HG02981 (cell line): ENCODE data around the gene IPCEF1.

Experiments used
- ATAC-seq: cut with Tn5 transposase; IDR thresholded peaks from one replicate; pipeline ENCODE4 v1.9.1; 2021; ENCODE audit warnings: mild to moderate bottlenecking, moderate library complexity; ENCODE audit not compliant: unreplicated experiment

Gene IPCEF1

DNA sequence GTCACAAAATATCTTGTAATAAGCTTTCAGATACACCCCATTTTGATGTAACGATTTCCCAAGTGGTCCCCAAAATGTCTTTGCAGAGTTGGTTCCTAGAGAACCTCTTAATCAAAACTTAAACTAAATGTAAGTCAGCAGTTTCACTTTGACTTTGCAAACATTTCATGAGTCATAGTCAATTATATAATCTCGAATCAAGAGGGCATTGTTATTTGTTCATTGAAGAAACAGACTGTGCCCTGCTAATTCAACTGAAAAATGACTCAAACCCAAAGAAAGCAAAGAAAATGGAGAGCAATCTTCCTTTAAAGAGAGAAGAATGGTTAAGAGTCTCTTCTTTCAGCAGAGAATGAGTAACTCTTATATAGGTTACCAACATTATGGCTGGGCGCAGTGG, 58.3 kb downstream of the IPCEF1 start:
- ATAC-seq = peak; percentile 47

- ATAC-seq = no peak
Measured at GRCh38 chr6:154297721-154298120, 58.9 kb downstream of the IPCEF1 start.

DNA sequence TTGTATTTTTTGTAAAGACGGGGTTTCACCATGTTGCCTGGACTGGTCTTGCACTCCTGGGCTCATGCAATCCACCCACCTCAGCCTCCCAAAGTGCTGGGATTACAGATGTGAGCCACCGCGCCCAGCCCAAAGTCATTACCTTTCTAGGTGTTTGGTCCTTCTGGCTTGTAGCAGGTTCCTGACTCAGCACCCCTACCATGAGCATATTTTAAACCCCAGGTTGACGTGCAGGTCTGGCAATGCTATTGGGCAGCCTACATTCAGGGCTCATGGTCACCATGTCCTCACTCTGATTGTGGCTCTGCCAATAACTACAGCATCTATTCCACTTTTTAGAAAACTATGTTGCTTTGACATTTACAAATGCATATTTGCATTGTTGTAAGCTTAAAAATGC, 59.4 kb downstream of the IPCEF1 start:
- no peak for ATAC-seq

DNA sequence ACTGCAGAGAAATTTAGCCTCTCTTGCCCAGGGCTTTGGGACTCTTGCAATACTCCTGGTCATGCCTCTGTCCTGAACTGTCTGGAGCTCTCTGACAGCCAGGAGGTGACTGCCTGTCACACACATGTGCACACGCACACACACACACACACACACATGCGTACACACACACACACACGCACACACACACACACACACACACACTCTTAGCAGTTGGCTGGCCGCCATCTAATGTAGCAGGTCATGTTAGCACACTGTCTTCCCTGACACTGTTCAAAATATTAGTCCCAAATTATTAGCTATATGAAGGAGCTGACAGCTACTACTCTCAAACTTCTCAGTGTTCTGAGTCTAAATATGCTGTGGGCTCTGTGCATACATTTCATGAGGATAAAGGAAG, 60.9 kb downstream of the IPCEF1 start:
- ATAC-seq = no peak

DNA sequence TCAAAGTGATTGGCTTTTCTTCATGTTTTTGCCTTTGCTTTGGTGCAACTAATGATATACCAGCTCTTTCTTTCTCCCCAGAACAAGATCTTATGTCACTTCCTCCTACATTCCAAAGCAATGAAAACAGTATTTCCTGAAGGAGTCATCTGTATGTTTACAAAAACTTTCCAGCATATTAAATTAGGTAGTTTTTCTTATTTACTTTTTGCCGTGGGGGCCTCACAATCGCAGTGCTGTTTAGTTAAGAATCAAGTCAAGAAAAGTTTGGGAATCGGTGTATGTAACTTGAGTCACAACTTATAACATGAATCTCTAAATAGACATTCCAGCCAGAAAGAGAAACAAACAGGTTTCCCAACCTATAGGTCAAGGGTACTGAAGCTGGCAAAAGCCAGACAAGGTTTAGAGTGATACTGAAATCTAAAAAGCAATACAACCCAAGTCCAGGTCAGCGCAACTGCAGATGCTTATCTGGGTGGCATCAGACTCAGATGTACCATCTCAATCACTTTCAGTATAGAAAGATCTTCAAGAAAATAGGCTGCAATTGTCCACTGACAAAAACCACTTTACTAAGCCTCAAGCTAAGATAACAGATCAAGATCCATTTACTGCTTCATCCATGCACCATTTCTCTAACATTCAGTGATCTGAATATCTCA, 63.6 kb downstream of the IPCEF1 start:
- no peak for ATAC-seq

DNA sequence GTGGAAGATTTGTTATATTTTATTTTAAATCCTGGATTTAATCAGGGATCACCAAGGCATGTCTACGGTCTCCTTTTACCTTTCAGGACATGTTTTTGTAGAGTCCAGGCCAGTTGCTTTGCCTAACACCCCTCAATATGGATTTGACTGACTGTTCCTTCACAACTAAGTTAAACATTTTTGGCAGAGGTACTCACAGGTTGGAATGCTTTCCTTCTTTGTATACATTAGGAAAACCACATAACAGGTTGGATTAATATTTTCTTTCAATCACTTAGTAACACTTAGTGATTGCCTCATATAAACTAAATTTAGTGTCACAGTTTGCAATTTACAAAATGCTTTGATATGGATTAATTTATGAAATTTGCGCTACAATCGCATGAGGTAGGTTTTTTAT, 64.5 kb downstream of the IPCEF1 start:
- ATAC-seq = no peak

DNA sequence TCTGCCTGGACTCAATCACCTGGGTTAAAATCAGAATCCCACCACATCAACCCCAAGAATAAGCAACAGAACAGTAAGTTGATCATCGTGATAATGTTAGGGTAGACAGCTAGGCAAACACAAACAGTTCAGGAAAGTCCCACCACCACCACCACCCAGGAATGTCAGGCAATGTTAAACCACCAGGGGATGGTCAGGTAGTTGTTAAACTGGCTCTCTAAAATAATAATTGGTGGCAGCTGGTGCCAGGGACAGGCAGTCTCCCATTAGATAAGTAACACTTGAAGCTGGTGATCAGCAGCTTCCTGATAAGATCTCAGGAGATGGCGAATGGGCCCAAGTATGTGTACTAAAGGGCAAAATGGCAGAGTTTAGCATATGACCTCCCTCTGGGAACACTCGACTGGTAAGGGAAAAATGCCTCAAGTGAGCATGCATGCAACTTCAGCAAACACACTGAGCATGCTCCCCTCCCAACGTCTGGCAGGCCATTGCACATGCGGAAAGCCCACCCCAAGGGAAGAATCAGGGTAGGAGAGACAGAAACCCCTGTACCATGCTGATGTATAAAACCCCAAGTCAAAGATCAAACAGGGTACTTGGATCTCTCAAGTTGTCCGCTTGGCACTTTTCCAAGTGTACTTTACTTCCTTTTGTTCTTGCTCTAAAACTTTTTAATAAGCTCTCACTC, 66.6 kb downstream of the IPCEF1 start:
- ATAC-seq = peak; percentile 48

GRCh38 chr6:154285826-154286225, 70.8 kb downstream of the IPCEF1 start:
- no peak for ATAC-seq

- ATAC-seq = no peak
Measured at GRCh38 chr6:154284313-154284853, 72.2 kb downstream of the IPCEF1 start.

DNA sequence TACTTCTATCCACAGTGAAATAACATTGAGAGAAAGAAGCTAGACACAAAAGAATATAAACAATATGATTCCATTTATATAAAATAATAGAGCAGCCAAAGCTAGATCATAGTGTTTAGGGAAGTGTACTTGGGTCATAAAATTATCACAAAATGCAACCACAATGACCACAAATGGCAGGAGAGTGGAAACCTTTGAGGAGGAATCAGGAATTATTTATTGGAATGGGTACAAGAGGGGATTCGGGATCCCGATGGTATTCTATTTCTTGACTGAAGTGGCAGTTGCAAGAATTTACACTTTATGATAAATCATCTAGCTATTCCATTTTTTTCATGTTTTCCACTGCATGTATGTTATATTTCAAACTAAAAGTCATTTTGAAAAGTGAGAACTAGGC, 76.1 kb downstream of the IPCEF1 start:
- ATAC-seq = no peak

GRCh38 chr6:154277629-154278017, 79.0 kb downstream of the IPCEF1 start:
- peak; percentile 17 for ATAC-seq

DNA sequence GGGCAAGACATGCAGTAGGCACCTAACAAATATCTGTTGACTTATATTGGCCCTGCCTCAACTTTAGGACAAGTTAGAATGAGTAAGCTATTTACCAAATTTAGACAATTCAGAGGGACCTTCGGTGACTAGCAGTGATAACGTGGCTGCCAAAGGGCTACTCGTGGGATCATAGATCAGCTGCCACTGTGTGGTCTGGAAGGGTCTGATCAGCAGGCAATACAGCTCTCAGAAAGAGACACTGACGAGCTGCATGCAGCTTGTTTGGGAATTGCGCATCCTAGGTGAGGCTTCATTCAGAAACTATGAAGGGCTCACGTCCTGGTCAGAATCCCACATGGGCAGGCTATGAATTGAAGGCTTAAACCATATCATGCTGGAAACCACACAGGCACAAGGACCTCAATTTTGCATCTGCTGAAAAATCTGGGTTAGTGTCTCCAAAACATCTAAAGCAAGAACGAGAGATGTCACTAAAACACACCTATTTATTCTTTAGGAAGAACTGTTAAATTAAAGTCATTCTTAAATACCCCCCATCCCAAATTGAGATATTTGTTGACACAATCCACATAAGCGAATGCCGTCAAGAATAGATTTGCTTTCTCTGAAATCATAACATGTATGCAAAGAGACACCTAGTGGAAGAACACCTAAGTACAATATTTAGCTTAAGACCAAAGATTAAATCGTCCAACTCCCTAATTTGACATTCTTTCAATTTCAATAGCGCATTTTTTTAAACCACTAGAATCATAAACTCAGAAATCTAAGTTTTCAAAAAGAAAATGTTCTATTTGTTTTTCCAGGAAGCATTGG, 79.6 kb downstream of the IPCEF1 start:
- ATAC-seq = peak; percentile 66

DNA sequence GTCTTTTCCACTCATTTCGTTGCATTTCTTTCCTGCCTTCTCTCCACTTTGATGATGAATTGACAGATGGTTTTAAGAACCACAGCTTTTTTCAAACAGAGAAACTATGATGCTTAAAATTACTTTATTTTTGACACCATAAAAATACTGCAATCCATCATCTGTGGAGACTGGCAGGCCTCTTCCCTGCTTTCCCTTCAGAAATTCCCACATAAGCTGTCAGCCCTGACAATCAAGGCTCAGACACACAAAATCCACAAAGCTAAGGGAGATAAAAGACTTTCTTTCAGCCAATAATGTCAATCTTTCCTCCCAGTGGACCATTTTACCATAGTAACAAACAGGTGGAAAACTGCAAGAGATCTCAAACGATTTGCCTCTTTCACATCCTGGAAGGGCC, 82.4 kb downstream of the IPCEF1 start:
- ATAC-seq = no peak

- ATAC-seq = no peak
Measured at GRCh38 chr6:154268486-154268885, 88.1 kb downstream of the IPCEF1 start.

DNA sequence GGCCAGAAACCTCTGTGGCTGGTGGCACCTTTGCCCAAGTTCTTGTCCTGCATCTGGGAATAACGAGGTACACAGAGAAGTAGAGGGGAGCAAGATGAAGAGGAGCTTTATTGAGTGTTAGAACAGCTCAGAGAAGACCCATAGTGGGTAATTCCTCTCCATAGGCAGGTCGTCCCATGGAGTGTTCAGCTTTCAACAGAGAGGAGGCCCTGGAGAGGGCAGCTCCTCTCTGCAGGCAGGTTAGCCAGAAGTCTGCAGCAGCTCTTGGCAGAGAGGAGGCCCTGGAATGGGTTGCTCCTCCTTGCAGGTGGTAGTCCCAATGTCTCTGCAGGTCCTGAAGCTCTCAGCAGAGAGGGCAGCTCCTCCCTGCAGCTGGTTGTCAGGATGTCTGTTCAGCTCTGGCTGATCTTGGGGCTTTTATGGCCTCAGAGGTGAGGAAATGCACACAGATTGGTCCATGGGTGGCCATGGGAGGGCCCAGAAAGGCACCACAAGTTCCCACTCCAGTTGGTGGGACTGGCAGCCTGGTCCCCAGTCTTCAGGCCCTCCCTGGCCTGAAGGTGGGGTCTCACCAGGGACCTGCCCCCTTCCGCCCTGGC, 89.0 kb downstream of the IPCEF1 start:
- ATAC-seq = peak; percentile 59

DNA sequence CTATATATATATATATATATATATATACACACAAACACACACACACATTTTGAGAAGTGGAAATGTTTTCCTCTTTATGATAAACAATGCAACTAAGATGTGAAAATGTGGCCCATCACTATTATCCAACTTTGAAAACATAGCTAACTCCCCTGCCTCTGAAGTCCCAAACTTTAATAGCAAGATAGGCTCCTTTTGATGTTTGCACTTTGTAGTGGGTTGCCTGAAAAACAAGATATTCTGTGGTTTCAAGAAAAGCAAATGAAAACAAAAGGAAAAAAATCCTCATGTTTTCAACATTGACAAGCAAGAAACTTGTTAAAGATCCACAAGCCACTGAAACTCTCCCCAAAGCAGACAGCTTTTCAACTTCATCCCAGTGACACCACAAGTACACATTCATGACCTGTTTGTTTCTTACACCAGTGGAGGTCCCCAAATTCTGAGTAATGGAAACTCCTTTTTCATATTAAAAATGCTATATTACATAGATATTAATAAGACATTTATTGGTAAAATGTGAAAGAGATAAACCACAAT, 90.0 kb downstream of the IPCEF1 start:
- no peak for ATAC-seq

GRCh38 chr6:154261688-154262397, 94.8 kb downstream of the IPCEF1 start:
- ATAC-seq = no peak

DNA sequence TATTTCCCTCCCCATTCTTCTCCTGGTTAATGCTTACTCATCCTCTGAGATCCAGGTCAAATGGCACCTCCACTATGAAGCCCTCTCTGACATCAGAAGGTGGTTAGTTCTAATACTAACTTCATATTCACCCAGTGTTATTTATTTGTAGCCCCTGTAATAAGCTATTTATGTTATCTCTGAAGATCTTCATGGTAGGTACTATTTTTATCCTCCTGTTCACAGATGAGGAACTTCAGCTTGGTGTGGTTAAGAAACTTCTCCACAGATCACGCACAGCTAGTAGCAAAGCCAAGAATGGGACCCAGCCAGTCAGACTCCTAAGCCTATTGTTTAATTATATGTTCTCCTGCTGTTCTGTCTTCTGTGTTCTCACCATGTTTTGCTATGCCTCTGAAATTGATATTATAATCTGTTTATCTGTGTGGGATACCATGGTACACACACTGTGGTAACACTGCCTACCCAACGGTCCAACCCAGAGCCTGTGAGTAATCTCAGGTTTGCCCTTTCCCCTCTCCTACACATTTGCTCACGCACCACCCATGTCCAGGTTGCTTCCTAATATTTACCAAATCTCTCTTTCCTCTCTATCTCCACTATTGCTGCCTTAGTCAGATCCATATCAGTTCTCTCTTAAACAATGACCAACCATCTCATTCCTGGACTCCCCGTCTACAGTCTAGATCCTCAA, 98.4 kb downstream of the IPCEF1 start:
- ATAC-seq = peak; percentile 84

GRCh38 chr6:154257067-154257466, 99.5 kb downstream of the IPCEF1 start:
- no peak for ATAC-seq

- no peak for ATAC-seq
Measured at GRCh38 chr6:154252678-154253077, 103.9 kb downstream of the IPCEF1 start.
